ENCODE data around the gene TIAM2. TPM values are rescaled to one million over a fixed set of nuclear protein-coding genes. Genes with fewer than 3 reads are reported as not detected.

Gene TIAM2
- total RNA-seq, 1 donor from 2014 or later: 5.9 TPM

GRCh38 chr6:155290491-155290890 lies 295.4 kb downstream of the TIAM2 start:
- Histone ChIP-seq H3K4me1 (no peaks in the 10 kb centered on the region), H3K27me3 (ENCODE audit: low read depth) (no peaks in the 10 kb centered on the region), H3K27ac (no peak overlapping the region), H3K4me3 (no peak overlapping the region), H3K9me3 (no peaks in the 10 kb centered on the region), H3K36me3 (peaks cover 53% of the 10 kb centered on the region)
- ATAC-seq (no peak), DNase-seq (no peak)
- intact Hi-C loops (cut with DNase I): no loop called here
- TF ChIP-seq, protein P1, sequence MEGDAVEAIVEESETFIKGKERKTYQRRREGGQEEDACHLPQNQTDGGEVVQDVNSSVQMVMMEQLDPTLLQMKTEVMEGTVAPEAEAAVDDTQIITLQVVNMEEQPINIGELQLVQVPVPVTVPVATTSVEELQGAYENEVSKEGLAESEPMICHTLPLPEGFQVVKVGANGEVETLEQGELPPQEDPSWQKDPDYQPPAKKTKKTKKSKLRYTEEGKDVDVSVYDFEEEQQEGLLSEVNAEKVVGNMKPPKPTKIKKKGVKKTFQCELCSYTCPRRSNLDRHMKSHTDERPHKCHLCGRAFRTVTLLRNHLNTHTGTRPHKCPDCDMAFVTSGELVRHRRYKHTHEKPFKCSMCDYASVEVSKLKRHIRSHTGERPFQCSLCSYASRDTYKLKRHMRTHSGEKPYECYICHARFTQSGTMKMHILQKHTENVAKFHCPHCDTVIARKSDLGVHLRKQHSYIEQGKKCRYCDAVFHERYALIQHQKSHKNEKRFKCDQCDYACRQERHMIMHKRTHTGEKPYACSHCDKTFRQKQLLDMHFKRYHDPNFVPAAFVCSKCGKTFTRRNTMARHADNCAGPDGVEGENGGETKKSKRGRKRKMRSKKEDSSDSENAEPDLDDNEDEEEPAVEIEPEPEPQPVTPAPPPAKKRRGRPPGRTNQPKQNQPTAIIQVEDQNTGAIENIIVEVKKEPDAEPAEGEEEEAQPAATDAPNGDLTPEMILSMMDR (IDR thresholded peaks at IDR 0.05): no peak

GRCh38 chr6:155291291-155291690 lies 296.2 kb downstream of the TIAM2 start:
- no peak for ATAC-seq
- TF ChIP-seq, protein P1 (IDR thresholded peaks at IDR 0.05): no peak
- Histone ChIP-seq H3K4me1 (no peaks in the 10 kb centered on the region), H3K9me3 (no peaks in the 10 kb centered on the region), H3K4me3 (no peak overlapping the region), H3K27ac (no peak overlapping the region), H3K36me3 (peaks cover 61% of the 10 kb centered on the region), H3K27me3 (ENCODE audit: low read depth) (no peaks in the 10 kb centered on the region)
- intact Hi-C loops (cut with DNase I): no loop called here
- no peak for DNase-seq

GRCh38 chr6:155292711-155293110 lies 297.6 kb downstream of the TIAM2 start:
- Histone ChIP-seq H3K27me3 (ENCODE audit: low read depth) (no peaks in the 10 kb centered on the region), H3K36me3 (peaks cover 75% of the 10 kb centered on the region), H3K4me3 (no peak overlapping the region), H3K27ac (no peak overlapping the region), H3K9me3 (no peaks in the 10 kb centered on the region), H3K4me1 (no peaks in the 10 kb centered on the region)
- intact Hi-C loops (cut with DNase I): no loop called here
- DNase-seq: no peak
- ATAC-seq: no peak
- TF ChIP-seq, protein P1 (IDR thresholded peaks at IDR 0.05): no peak

DNA sequence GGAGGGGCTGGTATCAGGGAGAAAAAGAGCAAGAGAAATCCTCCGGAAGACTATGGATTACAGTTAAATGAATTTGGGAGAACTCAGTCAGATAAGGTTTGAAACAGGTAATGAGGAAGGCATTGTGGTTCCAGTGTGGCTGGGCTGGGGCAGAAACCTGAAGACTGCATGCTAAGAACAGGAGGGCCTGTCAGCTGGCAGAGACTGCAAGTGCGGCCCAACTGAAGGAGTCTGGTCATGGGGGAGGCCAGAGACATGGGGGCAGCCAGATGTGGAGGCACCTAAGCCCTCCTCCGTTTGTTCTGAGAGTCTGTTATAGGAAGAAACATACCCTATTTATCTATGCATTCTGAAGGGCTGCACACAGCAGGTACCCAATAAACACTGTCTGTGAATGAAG lies 302.6 kb downstream of the TIAM2 start:
- no peaks in the 10 kb centered on the region for H3K27me3 ChIP-seq (ENCODE audit: low read depth)
- H3K4me1 ChIP-seq: no peaks in the 10 kb centered on the region
- intact Hi-C loops (cut with DNase I): no loop called here
- H3K36me3 ChIP-seq: peaks cover 59% of the 10 kb centered on the region
- H3K9me3 ChIP-seq: no peaks in the 10 kb centered on the region
- no peak for ATAC-seq
- no peak for DNase-seq
- no peak overlapping the region for H3K4me3 ChIP-seq
- H3K27ac ChIP-seq: no peak overlapping the region
- TF ChIP-seq, protein P1 (IDR thresholded peaks at IDR 0.05): no peak

- Histone ChIP-seq H3K9me3 (no peaks in the 10 kb centered on the region), H3K36me3 (peaks cover 27% of the 10 kb centered on the region), H3K4me3 (no peak overlapping the region), H3K27ac (no peak overlapping the region), H3K4me1 (no peaks in the 10 kb centered on the region), H3K27me3 (ENCODE audit: low read depth) (no peaks in the 10 kb centered on the region)
- intact Hi-C loops (cut with DNase I): no loop called here
- ATAC-seq: no peak
- no peak for DNase-seq
- TF ChIP-seq, protein P1 (IDR thresholded peaks at IDR 0.05): no peak
These were observed 306.8 kb downstream of the TIAM2 start for GRCh38 chr6:155301867-155302266.

- intact Hi-C loops (cut with DNase I): no loop called here
These were observed 308.3 kb downstream of the TIAM2 start for GRCh38 chr6:155303361-155303870.

More at GRCh38 chr6:155303361-155303870, 308.3 kb downstream of the TIAM2 start:
- H3K4me3 ChIP-seq: no peak overlapping the region
- no peaks in the 10 kb centered on the region for H3K4me1 ChIP-seq
- H3K9me3 ChIP-seq: no peaks in the 10 kb centered on the region
- TF ChIP-seq, protein P1 (IDR thresholded peaks at IDR 0.05): no peak
- H3K27me3 ChIP-seq (ENCODE audit: low read depth): no peaks in the 10 kb centered on the region
- no peak for ATAC-seq
- DNase-seq: no peak
- H3K36me3 ChIP-seq: peaks cover 25% of the 10 kb centered on the region
- H3K27ac ChIP-seq: no peak overlapping the region

Data from lower lobe of right lung (tissue), 2 donors.